Loucy (cell line): Measurements from ENCODE around the gene GRK1.

ENCODE experiments used
- H2AFZ ChIP-seq: fragments of 200-600 bp; sonication (generic); 2 replicates; pipeline ENCODE4 v1.6.0; 2016; ENCODE audit warnings: antibody characterized with exemption, mild to moderate bottlenecking, low read length, moderate library complexity
- H3F3A ChIP-seq: fragments of 200-600 bp; 2 replicates; pipeline ENCODE4 v1.6.0; 2016; ENCODE audit warnings: antibody characterized with exemption, low read depth, mild to moderate bottlenecking
- H3K27me3 ChIP-seq: fragments of 200-600 bp; sonication (generic); 2 replicates; pipeline ENCODE4 v1.6.1; 2014; ENCODE audit warnings: low read length, mild to moderate bottlenecking; ENCODE audit not compliant: insufficient read depth, poor library complexity, severe bottlenecking
- H3K36me3 ChIP-seq: fragments of 200-600 bp; sonication (generic); 2 replicates; pipeline ENCODE4 v1.6.1; 2016; ENCODE audit warnings: low read length; ENCODE audit not compliant: insufficient read depth
- H3K4me1 ChIP-seq: fragments of 200-600 bp; sonication (generic); 2 replicates; pipeline ENCODE4 v1.5.1; 2014; ENCODE audit warnings: low read length, mild to moderate bottlenecking; ENCODE audit not compliant: insufficient read depth, poor library complexity, severe bottlenecking
- H3K4me2 ChIP-seq: fragments of 200-600 bp; sonication (generic); 2 replicates; pipeline ENCODE4 v1.6.0; 2014; ENCODE audit warnings: antibody characterized with exemption, low read length, low read depth, mild to moderate bottlenecking; ENCODE audit not compliant: poor library complexity, severe bottlenecking
- H3K4me3 ChIP-seq: fragments of 200-600 bp; sonication (generic); 2 replicates; pipeline ENCODE4 v1.5.1; 2014; ENCODE audit warnings: low read length, mild to moderate bottlenecking, mixed read lengths; ENCODE audit not compliant: poor library complexity, severe bottlenecking
- H3K79me2 ChIP-seq: fragments of 200-600 bp; sonication (generic); 2 replicates; pipeline ENCODE4 v1.6.1; 2014; ENCODE audit warnings: low read length; ENCODE audit not compliant: insufficient read depth
- H3K9ac ChIP-seq: fragments of 200-600 bp; sonication (generic); 2 replicates; pipeline ENCODE4 v1.6.0; 2014; ENCODE audit warnings: mild to moderate bottlenecking, low read depth, low read length, moderate library complexity; ENCODE audit not compliant: poor library complexity, severe bottlenecking
- H3K9me2 ChIP-seq: fragments of 200-600 bp; sonication (generic); replicated peaks from 2 replicates; pipeline ENCODE4 v1.6.1; 2016; ENCODE audit warnings: low read depth, low read length, mixed read lengths
- H3K9me3 ChIP-seq: fragments of 200-600 bp; sonication (generic); 2 replicates; pipeline ENCODE4 v1.6.1; 2014; ENCODE audit warnings: mild to moderate bottlenecking, antibody characterized with exemption, low read length, low read depth; ENCODE audit not compliant: insufficient read depth
- H4K20me1 ChIP-seq: fragments of 200-600 bp; sonication (generic); 2 replicates; pipeline ENCODE4 v1.6.0; 2014; ENCODE audit warnings: antibody characterized with exemption, low read length, mild to moderate bottlenecking; ENCODE audit not compliant: insufficient read depth, poor library complexity, severe bottlenecking
- CTCF ChIP-seq: fragments of 200-600 bp; sonication (generic); conservative IDR thresholded peaks from 2 replicates; pipeline ENCODE4 v1.5.1; 2014; ENCODE audit warnings: mild to moderate bottlenecking, antibody characterized with exemption, low read length
- EZH2phosphoT487 ChIP-seq: fragments of 200-600 bp; IDR thresholded peaks from 2 replicates; pipeline ENCODE4 v1.6.1; 2018; ENCODE audit warnings: antibody characterized with exemption, mild to moderate bottlenecking, moderate library complexity, borderline replicate concordance

GRK1 gene

GRCh38 chr13:113765564-113765910 lies 98.5 kb downstream of the GRK1 start:
- Histone ChIP-seq H3K4me1 (no peaks in the 10 kb centered on the region), H3K9me3 (no peaks in the 10 kb centered on the region; the same call in 1 of the 2 replicates), H3K27me3 (no peaks in the 10 kb centered on the region), H3K79me2 (no peaks in the 10 kb centered on the region), H3K9ac (no peak overlapping the region), H3F3A (no peaks in the 10 kb centered on the region), H3K9me2 (no peaks in the 10 kb centered on the region), H2AFZ (no peak overlapping the region), H3K4me2 (no peak overlapping the region), H4K20me1 (no peaks in the 10 kb centered on the region), H3K36me3 (no peaks in the 10 kb centered on the region), H3K4me3 (no peak overlapping the region)
- TF ChIP-seq CTCF (no peak), EZH2phosphoT487 (no peak)

GRCh38 chr13:113766035-113766800 lies 99.2 kb downstream of the GRK1 start:
- Histone ChIP-seq H3K9me3 (no peaks in the 10 kb centered on the region; the same call in 1 of the 2 replicates), H3K36me3 (no peaks in the 10 kb centered on the region), H4K20me1 (no peaks in the 10 kb centered on the region), H3K79me2 (no peaks in the 10 kb centered on the region), H3K4me1 (no peaks in the 10 kb centered on the region), H3F3A (no peaks in the 10 kb centered on the region), H3K4me3 (no peak overlapping the region), H3K9me2 (no peaks in the 10 kb centered on the region), H3K4me2 (no peak overlapping the region), H3K27me3 (no peaks in the 10 kb centered on the region), H2AFZ (no peak overlapping the region), H3K9ac (no peak overlapping the region)
- no peak for TF ChIP-seq CTCF
- no peak for TF ChIP-seq EZH2phosphoT487

DNA sequence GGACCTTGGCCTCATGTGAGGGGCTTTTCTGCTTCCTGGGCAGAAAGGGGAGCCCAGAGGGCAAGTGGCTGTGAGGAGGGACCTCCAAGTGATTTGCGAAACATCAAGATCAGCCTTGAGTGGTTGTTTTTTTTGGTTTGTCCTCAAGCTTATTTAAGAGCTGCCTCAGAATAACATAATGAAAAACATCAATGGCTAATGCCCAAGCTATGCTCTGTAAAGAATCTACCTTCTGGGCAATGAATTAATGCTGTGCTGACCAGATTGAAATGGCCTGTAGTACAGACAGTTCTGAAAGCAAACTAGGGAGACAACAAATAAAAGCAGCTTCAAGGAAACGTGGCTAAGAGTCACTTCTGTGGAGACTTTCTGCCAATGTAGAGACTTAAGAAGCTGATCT lies 100.3 kb downstream of the GRK1 start:
- Histone ChIP-seq H2AFZ (no peak overlapping the region), H3K27me3 (no peaks in the 10 kb centered on the region), H3F3A (no peaks in the 10 kb centered on the region), H3K9ac (no peak overlapping the region), H3K9me3 (no peaks in the 10 kb centered on the region), H3K9me2 (no peaks in the 10 kb centered on the region), H3K79me2 (no peaks in the 10 kb centered on the region), H3K4me2 (no peak overlapping the region), H3K4me1 (peaks cover 3% of the 10 kb centered on the region), H4K20me1 (no peaks in the 10 kb centered on the region), H3K36me3 (no peaks in the 10 kb centered on the region), H3K4me3 (no peak overlapping the region)
- TF ChIP-seq EZH2phosphoT487 (no peak), CTCF (no peak)
